NCI-H226 (cell line): Measurements from ENCODE around the gene KCNJ14.

ENCODE experiments used
- DNase-seq: peaks from one replicate; pipeline ENCODE4 v3.0.0-alpha.2; 2015

Gene KCNJ14

GRCh38 chr19:48445606-48446481, 9.5 kb upstream of the KCNJ14 start, which contains the start of gene GRWD1:
GRWD1 (plus strand) TSS chr19:48445983; CDS start chr19:48446006, 23 bp downstream.
- DNase-seq: peak; percentile 99

- DNase-seq: no peak
Measured at GRCh38 chr19:48446579-48446978, 8.8 kb upstream of the KCNJ14 start.

GRCh38 chr19:48448563-48448962, 6.8 kb upstream of the KCNJ14 start:
- no peak for DNase-seq

DNA sequence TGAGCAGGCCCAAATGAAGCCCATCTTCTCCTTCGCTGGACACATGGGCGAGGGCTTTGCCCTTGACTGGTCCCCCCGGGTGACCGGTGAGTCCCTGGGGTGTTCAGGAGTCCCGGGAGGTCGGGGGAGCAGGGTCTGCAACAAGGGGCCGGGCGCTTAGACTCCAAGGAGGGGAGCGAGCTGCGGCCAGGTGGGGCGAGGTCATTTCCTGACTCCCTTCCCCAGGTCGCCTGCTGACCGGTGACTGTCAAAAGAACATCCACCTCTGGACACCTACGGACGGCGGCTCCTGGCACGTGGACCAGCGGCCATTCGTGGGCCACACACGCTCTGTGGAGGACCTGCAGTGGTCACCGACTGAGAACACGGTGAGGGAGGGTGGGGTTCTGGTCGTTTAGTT, 4.9 kb upstream of the KCNJ14 start:
- DNase-seq: no peak

DNA sequence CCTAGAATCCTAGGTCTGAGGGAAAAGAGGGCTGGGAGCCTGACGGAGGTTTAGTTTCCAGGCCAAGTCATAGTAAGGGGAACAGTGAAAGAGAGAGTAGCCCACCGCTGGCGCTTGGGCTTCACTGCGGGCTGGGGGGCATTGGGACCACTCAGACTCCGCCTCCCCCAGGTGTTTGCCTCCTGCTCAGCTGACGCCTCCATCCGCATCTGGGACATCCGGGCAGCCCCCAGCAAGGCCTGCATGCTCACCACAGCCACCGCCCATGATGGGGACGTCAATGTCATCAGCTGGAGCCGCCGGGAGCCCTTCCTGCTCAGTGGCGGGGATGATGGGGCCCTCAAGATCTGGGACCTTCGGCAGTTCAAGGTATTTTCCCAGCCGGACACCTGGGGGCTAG, 4.5 kb upstream of the KCNJ14 start:
- DNase-seq: no peak

DNA sequence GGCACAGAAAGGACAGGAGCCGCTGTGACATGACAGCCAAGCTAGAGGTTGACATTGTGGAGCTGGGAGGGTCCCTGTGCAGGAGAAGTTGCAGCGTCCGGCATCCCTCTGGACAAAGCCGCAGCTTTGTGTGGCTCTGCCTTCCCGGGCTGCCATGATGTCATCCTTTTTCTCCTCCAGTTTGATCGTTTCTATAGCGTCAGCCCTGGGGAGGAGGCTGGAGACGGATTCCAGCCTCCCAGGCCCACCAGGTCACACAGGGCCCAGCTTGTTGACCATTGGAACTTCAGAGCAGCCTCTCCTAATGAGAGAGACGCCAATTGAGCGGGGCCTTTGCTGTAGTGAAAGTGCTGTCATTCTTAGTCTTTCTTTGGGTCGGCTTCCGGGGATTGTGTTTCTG, 3.8 kb upstream of the KCNJ14 start:
- no peak for DNase-seq

DNA sequence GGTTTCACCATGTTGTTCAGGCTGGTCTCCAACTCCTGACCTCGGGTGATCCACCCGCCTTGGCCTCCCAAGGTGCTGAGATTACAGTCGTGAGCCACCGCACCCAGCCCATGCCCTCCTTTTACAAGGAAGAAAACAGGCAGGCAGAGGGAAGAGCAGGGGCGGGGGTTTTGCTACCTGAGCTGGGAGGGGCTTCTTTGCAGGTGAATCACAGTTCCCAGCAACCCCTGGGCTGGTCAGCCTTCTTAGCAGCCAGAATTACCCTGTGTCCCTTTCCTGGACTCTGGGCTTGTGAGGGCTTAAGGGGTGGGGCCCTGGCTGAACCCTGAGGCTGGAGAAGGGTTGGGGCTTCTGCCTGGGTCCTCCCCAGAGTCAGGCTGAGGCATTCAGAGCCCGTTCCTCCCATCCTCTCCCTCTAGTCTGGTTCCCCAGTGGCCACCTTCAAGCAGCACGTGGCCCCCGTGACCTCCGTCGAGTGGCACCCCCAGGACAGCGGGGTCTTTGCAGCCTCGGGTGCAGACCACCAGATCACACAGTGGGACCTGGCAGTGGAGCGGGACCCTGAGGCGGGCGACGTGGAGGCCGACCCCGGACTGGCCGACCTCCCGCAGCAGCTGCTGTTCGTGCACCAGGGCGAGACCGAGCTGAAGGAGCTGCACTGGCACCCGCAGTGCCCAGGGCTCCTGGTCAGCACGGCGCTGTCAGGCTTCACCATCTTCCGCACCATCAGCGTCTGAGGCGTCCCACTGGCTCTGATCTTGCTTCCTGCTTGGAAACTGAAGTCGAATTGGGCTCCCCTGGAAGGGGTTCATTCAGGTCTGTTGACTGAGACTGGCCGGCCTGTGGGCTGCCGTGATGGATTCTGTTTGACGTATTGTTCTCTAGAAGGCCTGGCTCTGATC, 2.8 kb upstream of the KCNJ14 start:
- no peak for DNase-seq

GRCh38 chr19:48454150-48454730, 1.1 kb upstream of the KCNJ14 start:
- DNase-seq: no peak

- no peak for DNase-seq
Measured at GRCh38 chr19:48455908-48456562, 661 bp downstream of the KCNJ14 start.

- no peak for DNase-seq
Measured at GRCh38 chr19:48456864-48457263, 1.5 kb downstream of the KCNJ14 start.

- DNase-seq: no peak
Measured at GRCh38 chr19:48458016-48458415, 2.6 kb downstream of the KCNJ14 start.

DNA sequence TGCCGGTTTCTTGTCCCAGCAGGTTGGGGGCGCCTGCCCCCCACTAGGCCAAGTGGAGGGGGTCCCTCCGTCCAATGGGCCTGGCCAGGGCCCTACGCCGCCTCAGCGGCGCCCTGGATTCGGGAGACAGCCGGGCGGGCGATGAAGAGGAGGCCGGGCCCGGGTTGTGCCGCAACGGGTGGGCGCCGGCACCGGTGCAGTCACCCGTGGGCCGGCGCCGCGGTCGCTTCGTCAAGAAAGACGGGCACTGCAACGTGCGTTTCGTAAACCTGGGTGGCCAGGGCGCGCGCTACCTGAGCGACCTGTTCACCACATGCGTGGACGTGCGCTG, 6.2 kb downstream of the KCNJ14 start:
- no peak for DNase-seq

- no peak for DNase-seq
Measured at GRCh38 chr19:48461982-48462655, 6.7 kb downstream of the KCNJ14 start.

GRCh38 chr19:48465215-48465614, 9.8 kb downstream of the KCNJ14 start:
- no peak for DNase-seq

DNA sequence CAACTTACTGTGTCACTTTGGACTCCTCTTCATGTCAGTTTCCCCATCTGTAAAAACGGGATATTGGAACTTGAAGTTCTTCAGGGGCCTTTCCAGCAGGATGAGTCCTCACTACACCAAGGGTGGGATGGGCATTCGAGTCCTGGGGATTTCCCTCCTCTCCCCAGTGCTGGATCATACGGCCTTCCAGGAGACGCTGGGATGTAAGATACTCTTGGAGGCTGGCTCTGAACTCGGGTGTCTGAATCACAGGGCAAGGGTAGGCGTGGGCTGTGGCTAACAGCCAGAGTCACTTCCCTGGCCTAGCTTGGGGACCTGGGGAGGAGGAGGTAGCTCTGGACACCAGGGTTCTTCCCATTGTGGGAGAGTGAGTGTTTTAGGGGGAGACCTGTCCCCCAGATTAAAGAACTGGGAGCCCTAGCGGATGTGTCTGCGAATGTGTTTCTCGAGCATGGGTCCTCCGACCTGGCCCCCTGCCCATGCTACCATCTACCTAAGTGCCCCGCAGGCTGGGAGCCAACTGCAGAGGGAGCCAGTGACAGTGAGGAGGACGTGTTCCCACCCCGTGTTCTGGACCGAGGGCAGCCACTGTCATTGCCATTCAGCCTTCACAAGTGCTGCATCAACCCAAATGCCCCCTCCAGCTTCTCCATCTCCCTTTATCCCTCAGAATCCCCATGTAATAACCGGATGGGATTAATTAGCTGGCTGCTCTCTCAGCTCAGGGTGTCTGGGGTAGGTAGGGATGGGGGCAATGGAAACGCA, 11.4 kb downstream of the KCNJ14 start:
- DNase-seq: peak; percentile 35

GRCh38 chr19:48468772-48469288, 13.5 kb downstream of the KCNJ14 start:
- DNase-seq: peak; percentile 100

DNA sequence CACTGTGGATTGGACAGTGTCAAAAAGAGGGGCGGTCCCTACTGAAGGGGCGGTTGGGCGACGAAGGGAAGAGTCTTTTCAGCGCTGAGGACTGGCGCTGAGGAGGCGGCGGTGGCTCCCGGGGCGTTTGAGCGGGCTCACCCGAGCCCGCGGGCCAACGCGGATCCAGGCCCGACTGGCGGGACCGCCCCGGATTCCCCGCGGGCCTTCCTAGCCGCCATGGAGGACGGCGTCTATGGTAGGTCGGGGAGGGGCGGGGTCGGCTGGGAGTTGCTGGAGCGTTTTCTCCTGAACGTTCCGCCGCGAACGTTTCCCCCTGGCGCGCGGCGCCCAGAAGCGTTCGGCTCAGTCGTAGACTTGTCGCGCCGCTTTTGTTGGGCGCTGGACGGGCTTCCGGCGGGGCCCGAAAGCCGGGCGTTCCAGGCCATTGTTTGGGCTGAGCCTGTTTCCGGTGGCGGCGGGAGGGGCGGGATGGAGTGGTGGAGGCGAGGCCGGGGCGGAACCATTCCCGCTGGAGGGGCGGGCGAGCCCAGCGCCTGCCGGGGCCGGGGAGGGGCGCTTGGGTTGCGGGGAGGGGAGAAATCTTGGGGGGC, 14.0 kb downstream of the KCNJ14 start, which contains the start of gene CYTH2:
Gene CYTH2, plus strand, starts transcription at position 81 of the 593 bp plus-strand sequence. Its CDS starts 139 bp downstream, at position 220.
- peak; percentile 78 for DNase-seq

GRCh38 chr19:48469934-48470680, 14.7 kb downstream of the KCNJ14 start:
- no peak for DNase-seq

DNA sequence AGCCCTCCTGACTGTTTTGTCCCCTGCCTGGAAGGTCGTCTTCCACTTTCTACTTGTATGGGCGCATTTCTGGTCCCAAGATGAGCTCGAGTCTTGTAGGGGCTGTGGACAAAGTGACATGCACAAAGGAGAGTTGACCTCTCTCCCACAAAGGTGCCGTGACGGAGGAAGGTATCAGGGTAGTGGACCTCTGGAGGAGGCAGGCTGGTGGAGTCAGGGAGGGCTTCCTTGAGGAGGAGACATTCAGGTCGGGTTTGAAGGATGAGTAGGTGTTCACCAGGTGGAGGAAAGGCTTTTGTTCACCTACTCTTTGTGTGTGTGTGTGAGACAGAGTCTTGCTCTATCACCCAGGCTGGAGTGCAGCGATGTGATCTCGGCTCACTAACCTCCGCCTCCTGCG, 15.5 kb downstream of the KCNJ14 start:
- DNase-seq: no peak

- no peak for DNase-seq
Measured at GRCh38 chr19:48471836-48472235, 16.5 kb downstream of the KCNJ14 start.
